Measurements from ENCODE around the gene WRNIP1.
"Not testable (repeated sequence)": the region's sequence is repeated elsewhere in the genome, so short reads cannot be mapped to it uniquely, and the experiment has no call there.

The WRNIP1 gene

DNA sequence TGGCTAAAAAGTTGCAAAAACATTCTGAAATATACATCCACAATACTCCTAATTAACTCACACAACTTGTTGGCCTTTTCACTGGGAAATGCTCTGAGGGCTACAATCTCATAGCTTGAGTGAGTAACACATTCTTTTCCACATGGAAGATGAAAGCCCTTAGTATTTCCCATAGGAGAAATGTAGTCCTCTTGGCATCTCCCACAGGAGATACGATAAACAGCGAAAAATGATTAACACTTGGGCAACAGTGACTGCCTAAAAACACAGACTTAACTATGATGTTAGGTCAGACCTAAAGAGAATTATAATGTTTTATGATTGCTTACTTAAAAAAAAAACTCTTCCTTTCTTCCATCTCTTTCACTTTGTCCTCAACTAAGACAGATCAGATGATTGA lies 23.4 kb upstream of the WRNIP1 start:
- peak; percentile 24 for DNase-seq (ENCODE audit: low read depth)

GRCh38 chr6:2743280-2744208 lies 21.6 kb upstream of the WRNIP1 start:
- DNase-seq (ENCODE audit: low read depth) = no peak

DNA sequence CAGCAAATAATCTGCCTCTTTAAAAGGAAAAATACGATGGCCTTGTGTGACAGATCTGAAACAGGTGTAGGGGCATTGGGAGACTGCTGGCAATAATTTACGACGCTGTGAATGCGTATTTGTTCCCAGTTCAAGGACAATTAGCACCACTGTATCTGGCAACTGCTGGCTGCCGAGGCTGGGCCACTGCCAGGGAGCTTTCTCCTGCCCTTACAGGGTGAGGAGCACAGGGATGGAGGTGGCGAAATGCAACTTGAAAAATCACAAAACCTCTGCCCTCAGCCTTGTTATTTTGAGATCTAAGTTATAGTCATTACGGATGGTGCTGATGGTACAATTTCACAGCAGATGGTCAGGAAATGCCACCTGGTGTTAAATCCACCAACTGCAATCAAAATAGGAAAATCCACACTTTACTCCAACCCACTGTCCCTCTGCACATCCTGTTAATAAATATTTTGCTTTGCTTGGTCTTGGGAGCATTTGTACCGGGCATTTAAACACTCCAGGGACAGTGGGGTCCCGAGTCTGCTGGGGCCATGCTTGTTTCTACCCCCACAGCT lies 20.9 kb upstream of the WRNIP1 start:
- DNase-seq (ENCODE audit: low read depth) = peak; percentile 31

- no peak for DNase-seq (ENCODE audit: low read depth)
These were observed 20.4 kb upstream of the WRNIP1 start for GRCh38 chr6:2744778-2745177.

DNA sequence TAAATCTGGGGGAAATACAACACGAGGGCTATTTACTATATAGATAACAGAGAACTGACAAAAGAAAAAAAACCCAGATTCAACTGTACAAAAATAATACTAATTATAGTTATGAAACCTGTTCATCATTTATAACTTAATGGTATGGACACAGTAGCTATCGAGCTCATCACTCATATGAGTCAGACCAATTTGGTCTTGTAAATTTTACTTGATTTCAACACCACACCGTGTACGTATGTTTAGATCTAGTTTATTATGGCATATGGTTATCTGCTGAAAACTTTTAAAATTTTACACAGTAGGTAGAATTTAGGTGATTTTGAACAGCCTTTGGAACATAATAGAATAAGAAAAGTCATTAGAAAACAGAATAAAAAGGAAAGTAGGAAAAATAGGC lies 19.9 kb upstream of the WRNIP1 start:
- no peak for DNase-seq (ENCODE audit: low read depth)

GRCh38 chr6:2746557-2747061 lies 18.6 kb upstream of the WRNIP1 start:
- no peak for DNase-seq (ENCODE audit: low read depth)

DNA sequence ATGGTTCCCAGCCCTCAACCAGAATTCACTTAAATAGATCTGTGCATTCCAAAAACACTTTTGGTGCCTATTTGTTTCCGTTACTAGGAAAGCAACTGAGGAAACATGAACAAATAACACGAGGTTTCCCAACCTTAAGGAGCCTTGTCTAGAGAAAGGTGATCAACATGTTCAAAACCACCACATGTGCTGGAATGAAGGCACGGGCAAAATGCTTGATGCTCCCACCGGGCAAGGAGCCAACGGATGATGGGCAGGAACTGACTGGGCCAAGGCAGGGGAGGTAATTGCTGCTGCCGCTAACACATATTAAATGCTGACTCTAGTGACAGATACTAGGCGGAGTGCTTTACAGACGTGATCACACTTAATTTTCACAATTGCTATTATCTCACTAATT lies 17.0 kb upstream of the WRNIP1 start:
- DNase-seq (ENCODE audit: low read depth) = no peak

- peak; percentile 62 for DNase-seq (ENCODE audit: low read depth)
These were observed 15.1 kb upstream of the WRNIP1 start for GRCh38 chr6:2749969-2750600.

DNA sequence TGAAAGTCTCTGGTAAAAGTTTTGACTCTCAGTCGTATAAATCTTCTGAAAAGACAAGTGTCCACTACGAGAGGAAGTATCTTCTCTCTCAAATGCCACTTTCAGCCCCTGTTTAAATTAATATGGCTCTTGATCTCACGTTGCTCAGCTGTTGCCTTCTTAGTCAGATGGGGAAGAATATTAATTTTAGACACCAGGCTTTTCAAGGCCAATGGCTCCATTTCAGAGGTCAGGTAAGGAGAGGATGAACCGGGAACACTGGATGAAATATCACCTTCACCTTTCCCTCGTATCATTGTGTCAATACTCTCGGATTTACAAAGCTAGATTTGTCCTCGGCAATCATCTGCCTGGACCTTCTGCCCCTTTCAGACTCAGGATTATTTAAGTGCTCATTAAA lies 14.4 kb upstream of the WRNIP1 start, which contains the start of gene MYLK4:
Gene MYLK4, minus strand, starts transcription at position 91 of the 400 bp plus-strand sequence. CDS start 1,628 bp downstream, outside the sequence.
- no peak for DNase-seq (ENCODE audit: low read depth)

DNA sequence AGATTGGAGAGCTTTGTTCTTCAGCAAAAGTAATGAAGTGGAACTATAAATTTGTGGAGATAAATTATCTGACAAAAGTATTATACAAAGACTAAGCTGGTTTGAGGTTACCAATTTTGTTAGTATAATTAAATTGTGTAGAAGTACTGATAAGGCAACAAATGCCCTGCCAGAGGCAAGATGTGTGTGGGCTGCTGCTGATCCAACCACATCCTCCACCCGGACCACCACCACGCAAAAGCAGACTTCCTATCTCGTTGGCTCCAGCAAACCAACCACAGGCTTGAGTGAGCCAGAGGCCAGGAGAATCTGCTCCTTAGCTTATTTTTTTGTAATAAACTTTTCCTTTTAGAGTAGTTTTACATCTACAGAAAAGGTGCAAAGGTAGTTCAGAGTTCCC lies 13.3 kb upstream of the WRNIP1 start:
- no peak for DNase-seq (ENCODE audit: low read depth)

GRCh38 chr6:2752477-2753109 lies 12.6 kb upstream of the WRNIP1 start:
- no peak for DNase-seq (ENCODE audit: low read depth)

DNA sequence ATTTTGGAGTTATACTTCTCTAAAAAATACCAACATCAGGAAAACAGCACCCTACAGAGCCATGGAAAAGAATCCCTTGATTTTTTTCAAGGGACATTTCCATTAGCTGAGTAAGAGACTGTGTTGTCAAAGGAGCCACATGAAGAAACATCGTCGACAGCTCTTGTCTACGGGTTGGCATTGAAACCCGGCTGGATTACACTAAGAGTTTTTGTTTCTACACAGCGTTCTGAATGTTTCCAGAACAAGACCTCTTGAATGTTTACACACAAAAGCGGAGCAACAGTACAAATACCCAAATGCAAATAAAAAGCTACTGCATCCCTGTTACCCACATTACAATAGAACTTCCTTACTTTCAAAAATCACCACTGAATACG lies 12.1 kb upstream of the WRNIP1 start:
- DNase-seq (ENCODE audit: low read depth) = no peak

DNA sequence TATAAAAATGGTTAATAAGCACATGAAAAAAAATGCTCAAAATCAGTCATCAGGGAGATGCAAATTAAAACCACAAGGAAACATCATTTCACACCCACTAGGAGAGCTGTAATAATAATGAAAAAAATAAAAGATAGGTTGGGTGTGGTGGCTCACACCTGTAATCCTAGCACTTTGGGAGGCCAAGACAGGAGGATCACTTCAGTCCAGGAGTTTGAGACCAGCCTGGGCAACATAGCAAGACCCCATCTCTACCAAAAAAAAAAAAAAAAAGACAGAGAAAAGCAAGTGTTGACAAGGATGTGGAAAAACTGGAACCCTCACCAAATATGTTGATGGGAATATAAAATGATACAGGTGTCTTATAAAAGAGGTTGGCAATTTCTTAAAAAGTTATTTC lies 11.4 kb upstream of the WRNIP1 start:
- no peak for DNase-seq (ENCODE audit: low read depth)

DNA sequence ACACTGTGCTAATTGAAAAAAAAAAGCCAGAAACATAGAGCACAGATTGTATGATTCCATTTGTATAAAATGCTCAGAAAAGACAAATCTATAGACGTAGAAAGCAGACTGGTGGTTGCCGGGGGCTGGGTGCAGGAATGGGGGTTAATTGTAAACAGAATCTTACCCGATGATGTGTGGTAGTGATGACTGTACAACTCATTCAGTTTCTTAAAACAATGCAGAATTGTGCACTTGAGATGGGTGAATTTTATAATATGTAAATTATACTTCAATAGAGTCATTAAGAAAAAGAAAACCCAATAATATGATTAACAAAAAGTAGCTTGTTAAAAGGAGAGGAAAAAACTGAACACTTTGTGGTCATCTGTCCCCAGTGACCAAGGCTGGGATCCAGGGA lies 10.8 kb upstream of the WRNIP1 start:
- DNase-seq (ENCODE audit: low read depth) = no peak

DNA sequence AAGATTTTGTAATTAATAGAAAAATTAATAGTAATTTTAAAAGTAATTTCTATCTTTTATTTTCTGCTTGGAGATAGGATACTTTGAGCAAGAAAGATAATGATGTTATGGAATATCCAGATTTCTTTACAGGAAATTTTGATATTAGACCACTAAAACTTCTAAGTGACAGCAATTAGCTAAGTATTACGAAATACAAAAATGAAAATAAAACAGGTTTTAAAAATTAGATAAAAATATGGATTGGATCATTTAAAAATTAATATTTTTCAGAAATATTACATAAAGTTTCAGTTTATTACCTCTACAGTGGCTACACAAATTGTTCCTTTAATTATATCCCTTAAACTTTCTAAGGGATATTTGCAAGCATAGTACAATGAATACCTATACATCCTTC lies 10.3 kb upstream of the WRNIP1 start:
- DNase-seq (ENCODE audit: low read depth) = no peak

GRCh38 chr6:2755456-2755855 lies 9.7 kb upstream of the WRNIP1 start:
- no peak for DNase-seq (ENCODE audit: low read depth)

DNA sequence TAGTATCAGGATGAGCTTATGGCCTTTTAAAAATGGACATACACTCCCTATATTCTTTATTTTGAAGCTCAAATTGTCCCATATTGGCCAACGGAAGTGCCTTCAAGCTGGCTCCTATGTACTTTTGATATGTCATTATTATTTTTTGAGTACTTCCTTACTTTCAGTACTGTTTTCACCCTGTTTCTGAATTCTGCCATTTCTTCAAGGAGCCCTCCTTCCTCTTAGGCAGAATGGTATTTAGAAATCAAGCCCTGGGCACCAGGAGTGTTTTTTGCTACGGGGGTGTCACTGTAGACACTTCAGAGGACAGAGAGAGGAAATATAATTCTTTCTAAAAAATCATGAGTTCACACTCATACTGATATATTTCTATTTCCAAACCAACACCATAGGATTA lies 9.0 kb upstream of the WRNIP1 start:
- DNase-seq (ENCODE audit: low read depth) = no peak

- no peak for DNase-seq (ENCODE audit: low read depth)
These were observed 8.4 kb upstream of the WRNIP1 start for GRCh38 chr6:2756687-2757224.

DNA sequence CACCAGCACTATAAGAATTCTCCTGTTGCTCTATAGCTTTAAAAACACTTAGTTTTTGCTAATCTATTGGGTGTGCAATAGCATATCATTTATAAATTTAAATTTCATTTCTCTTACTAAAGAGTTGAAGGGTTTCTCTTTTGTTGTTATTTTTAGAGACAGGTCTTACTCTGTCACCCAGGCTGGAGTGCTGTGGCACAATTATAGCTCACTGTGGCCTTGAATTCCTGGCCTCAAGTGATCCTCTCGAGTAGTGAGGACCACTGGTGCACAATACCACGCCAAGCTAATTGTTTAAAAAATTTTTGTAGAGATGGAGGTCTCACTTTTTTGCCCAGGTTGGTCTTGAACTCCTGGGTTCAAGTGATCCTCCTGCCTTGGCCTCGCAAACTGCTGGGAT lies 6.2 kb upstream of the WRNIP1 start:
- no peak for DNase-seq (ENCODE audit: low read depth)

- no peak for DNase-seq (ENCODE audit: low read depth)
These were observed 4.0 kb upstream of the WRNIP1 start for GRCh38 chr6:2760882-2761842.

DNA sequence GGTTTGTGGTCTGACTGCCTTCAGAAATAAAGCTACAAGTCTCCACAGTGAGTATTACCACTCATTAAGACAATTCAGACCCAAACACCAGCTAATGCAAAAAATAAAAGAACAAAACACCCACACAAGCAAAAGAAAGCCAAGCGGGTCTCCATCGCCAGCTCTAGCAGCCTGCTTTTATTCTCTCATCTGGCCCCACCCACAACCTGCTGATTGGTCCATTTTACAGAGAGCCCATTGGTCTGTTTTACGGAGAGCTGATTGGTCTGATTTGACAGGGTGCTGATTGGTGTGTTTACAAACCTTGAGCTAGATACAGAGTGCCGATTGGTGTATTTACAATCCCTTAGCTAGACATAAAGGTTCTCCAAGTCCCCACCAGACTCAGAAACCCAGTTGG lies 2.3 kb upstream of the WRNIP1 start:
- DNase-seq (ENCODE audit: low read depth) = not testable (repeated sequence)
